Measurements from ENCODE around the gene DNTT. TPM values are rescaled to one million over a fixed set of nuclear protein-coding genes. Genes with fewer than 3 reads are reported as not detected.

The DNTT gene
- total RNA-seq, 1 donor from 2014 or later, result not detected

GRCh38 chr10:96279191-96279641 is 25.0 kb upstream of the DNTT start:
- Mint-ChIP-seq H3K36me3 (no peaks in the 10 kb centered on the region), H3K4me3 (no peak overlapping the region), H3K27me3 (ENCODE audit: insufficient read depth, low read depth) (peaks cover 2% of the 10 kb centered on the region), H3K27ac (no peak overlapping the region), H3K9me3 (no peaks in the 10 kb centered on the region), H3K4me1 (peaks cover 3% of the 10 kb centered on the region)
- Histone ChIP-seq H2AFZ (replicated peaks) (no peak overlapping the region), H3K36me3 (no peaks in the 10 kb centered on the region), H3K4me3 (no peak overlapping the region), H3K9ac (no peak overlapping the region), H3K79me2 (ENCODE audit: low read depth) (no peaks in the 10 kb centered on the region), H3K27me3 (no peaks in the 10 kb centered on the region), H3K4me2 (no peak overlapping the region), H4K20me1 (ENCODE audit: low read depth) (no peaks in the 10 kb centered on the region), H3K9me3 (ENCODE audit: low read depth) (no peaks in the 10 kb centered on the region), H3F3A (ENCODE audit: low read depth) (no peaks in the 10 kb centered on the region), H3K27ac (no peak overlapping the region), H3K4me1 (no peaks in the 10 kb centered on the region)
- TF ChIP-seq EZH2phosphoT487 (IDR thresholded peaks at IDR 0.05) (no peak), CTCF (IDR thresholded peaks at IDR 0.05) (no peak), EZH2 (IDR thresholded peaks at IDR 0.05) (no peak)
- DNase-seq (ENCODE audit: low spot score), result no peak

- H3K36me3 Mint-ChIP-seq, result no peaks in the 10 kb centered on the region
- no peaks in the 10 kb centered on the region for H3F3A ChIP-seq (ENCODE audit: low read depth)
- H3K9me3 ChIP-seq (ENCODE audit: low read depth), result no peaks in the 10 kb centered on the region
- no peak overlapping the region for H3K4me2 ChIP-seq
- H3K27ac ChIP-seq, result no peak overlapping the region
- no peak overlapping the region for H2AFZ ChIP-seq (replicated peaks)
- DNase-seq (ENCODE audit: low spot score), result no peak
- H3K4me1 ChIP-seq, result no peaks in the 10 kb centered on the region
- H3K27ac Mint-ChIP-seq, result no peak overlapping the region
- TF ChIP-seq EZH2 (IDR thresholded peaks at IDR 0.05) (no peak), EZH2phosphoT487 (IDR thresholded peaks at IDR 0.05) (no peak), CTCF (IDR thresholded peaks at IDR 0.05) (no peak)
- H3K4me3 ChIP-seq, result no peak overlapping the region
- H3K9me3 Mint-ChIP-seq, result no peaks in the 10 kb centered on the region
- no peak overlapping the region for H3K4me3 Mint-ChIP-seq
- H3K79me2 ChIP-seq (ENCODE audit: low read depth), result no peaks in the 10 kb centered on the region
- H3K36me3 ChIP-seq, result no peaks in the 10 kb centered on the region
- no peaks in the 10 kb centered on the region for H3K27me3 ChIP-seq
- peaks cover 3% of the 10 kb centered on the region for H3K4me1 Mint-ChIP-seq
- no peaks in the 10 kb centered on the region for H4K20me1 ChIP-seq (ENCODE audit: low read depth)
- H3K9ac ChIP-seq, result no peak overlapping the region
- no peaks in the 10 kb centered on the region for H3K27me3 Mint-ChIP-seq (ENCODE audit: insufficient read depth, low read depth)
Observed at GRCh38 chr10:96280859-96281258, 23.4 kb upstream of the DNTT start.

- no peaks in the 10 kb centered on the region for H3K36me3 ChIP-seq
- no peaks in the 10 kb centered on the region for H3K4me1 ChIP-seq
- H3K4me1 Mint-ChIP-seq, result peaks cover 3% of the 10 kb centered on the region
Observed at GRCh38 chr10:96281444-96282029, 22.7 kb upstream of the DNTT start.

GRCh38 chr10:96283351-96283750 is 20.9 kb upstream of the DNTT start:
- Histone ChIP-seq H3K9me3 (ENCODE audit: low read depth) (no peaks in the 10 kb centered on the region), H3K36me3 (no peaks in the 10 kb centered on the region), H3K9ac (no peak overlapping the region), H3K79me2 (ENCODE audit: low read depth) (no peaks in the 10 kb centered on the region), H2AFZ (replicated peaks) (no peak overlapping the region), H3K27ac (no peak overlapping the region), H3F3A (ENCODE audit: low read depth) (no peaks in the 10 kb centered on the region), H3K4me1 (no peaks in the 10 kb centered on the region), H3K4me3 (no peak overlapping the region), H4K20me1 (ENCODE audit: low read depth) (no peaks in the 10 kb centered on the region), H3K4me2 (no peak overlapping the region), H3K27me3 (no peaks in the 10 kb centered on the region)
- Mint-ChIP-seq H3K4me3 (no peak overlapping the region), H3K27me3 (ENCODE audit: insufficient read depth, low read depth) (no peaks in the 10 kb centered on the region), H3K9me3 (no peaks in the 10 kb centered on the region), H3K27ac (no peak overlapping the region), H3K36me3 (no peaks in the 10 kb centered on the region), H3K4me1 (peaks cover 10% of the 10 kb centered on the region)
- no peak for TF ChIP-seq EZH2 (IDR thresholded peaks at IDR 0.05)
- no peak for TF ChIP-seq CTCF (IDR thresholded peaks at IDR 0.05)
- no peak for TF ChIP-seq EZH2phosphoT487 (IDR thresholded peaks at IDR 0.05)
- DNase-seq (ENCODE audit: low spot score), result no peak

More at GRCh38 chr10:96281444-96282029, 22.7 kb upstream of the DNTT start:
- H3K27ac ChIP-seq, result no peak overlapping the region
- H3K9me3 ChIP-seq (ENCODE audit: low read depth), result no peaks in the 10 kb centered on the region
- H3K4me3 ChIP-seq, result no peak overlapping the region
- H3K27me3 ChIP-seq, result no peaks in the 10 kb centered on the region
- no peaks in the 10 kb centered on the region for H3F3A ChIP-seq (ENCODE audit: low read depth)
- no peak for TF ChIP-seq EZH2phosphoT487 (IDR thresholded peaks at IDR 0.05)
- Mint-ChIP-seq H3K9me3 (no peaks in the 10 kb centered on the region), H3K27ac (no peak overlapping the region), H3K27me3 (ENCODE audit: insufficient read depth, low read depth) (no peaks in the 10 kb centered on the region), H3K36me3 (no peaks in the 10 kb centered on the region), H3K4me3 (no peak overlapping the region)
- H3K79me2 ChIP-seq (ENCODE audit: low read depth), result no peaks in the 10 kb centered on the region
- no peak overlapping the region for H3K9ac ChIP-seq
- H4K20me1 ChIP-seq (ENCODE audit: low read depth), result no peaks in the 10 kb centered on the region
- no peak overlapping the region for H3K4me2 ChIP-seq
- H2AFZ ChIP-seq (replicated peaks), result no peak overlapping the region
- DNase-seq (ENCODE audit: low spot score), result no peak
